ENCODE measurements around the gene ADM5. TPM values are rescaled to one million over a fixed set of nuclear protein-coding genes. Genes with fewer than 3 reads are reported as not detected.

The ADM5 gene
- total and polyA plus RNA-seq, 11 donors = 0.14 to 1.6 (median 0.60) TPM; not detected in 1

DNA sequence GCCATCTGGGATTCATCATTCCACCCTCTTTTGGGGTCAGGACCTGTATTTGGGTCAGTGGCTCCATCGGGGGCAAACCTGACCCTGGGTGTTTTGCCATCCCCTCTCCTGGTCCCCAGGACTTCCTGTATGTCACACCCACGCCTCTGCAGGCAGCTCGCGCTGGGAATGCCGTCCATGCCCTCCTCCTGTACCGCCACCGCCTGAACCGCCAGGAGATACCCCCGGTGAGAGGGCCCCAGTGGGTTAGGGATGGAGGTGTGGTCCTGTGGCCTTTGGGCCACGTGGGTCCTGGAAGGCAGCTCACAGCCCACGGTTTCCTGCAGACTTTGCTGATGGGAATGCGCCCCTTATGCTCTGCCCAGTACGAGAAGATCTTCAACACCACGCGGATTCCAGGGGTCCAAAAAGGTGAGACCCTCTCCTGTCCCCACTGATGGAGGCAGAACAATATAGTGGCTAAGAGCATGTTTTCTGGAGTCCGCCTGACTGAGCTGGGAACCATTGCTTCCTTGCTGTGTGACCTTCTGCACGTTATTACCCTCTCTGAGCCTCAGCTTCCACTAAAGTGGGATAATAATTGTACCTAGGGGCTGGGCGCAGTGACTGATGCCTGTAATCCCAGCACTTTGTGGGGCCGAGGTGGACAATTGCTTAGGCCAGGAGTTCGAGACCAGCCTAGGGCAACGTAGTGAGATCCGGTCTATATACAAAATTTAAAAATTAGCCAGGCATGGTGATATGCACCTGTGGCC, 15.7 kb downstream of the ADM5 start:
- no peak for DNase-seq
- no peak overlapping the region for H3K27ac ChIP-seq
- no peak overlapping the region for H3K4me3 ChIP-seq
- no peak for TF ChIP-seq POLR2A (IDR thresholded peaks at IDR 0.05)
- TF ChIP-seq, protein P1, sequence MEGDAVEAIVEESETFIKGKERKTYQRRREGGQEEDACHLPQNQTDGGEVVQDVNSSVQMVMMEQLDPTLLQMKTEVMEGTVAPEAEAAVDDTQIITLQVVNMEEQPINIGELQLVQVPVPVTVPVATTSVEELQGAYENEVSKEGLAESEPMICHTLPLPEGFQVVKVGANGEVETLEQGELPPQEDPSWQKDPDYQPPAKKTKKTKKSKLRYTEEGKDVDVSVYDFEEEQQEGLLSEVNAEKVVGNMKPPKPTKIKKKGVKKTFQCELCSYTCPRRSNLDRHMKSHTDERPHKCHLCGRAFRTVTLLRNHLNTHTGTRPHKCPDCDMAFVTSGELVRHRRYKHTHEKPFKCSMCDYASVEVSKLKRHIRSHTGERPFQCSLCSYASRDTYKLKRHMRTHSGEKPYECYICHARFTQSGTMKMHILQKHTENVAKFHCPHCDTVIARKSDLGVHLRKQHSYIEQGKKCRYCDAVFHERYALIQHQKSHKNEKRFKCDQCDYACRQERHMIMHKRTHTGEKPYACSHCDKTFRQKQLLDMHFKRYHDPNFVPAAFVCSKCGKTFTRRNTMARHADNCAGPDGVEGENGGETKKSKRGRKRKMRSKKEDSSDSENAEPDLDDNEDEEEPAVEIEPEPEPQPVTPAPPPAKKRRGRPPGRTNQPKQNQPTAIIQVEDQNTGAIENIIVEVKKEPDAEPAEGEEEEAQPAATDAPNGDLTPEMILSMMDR (IDR thresholded peaks at IDR 0.05) = no peak
- H3K27me3 ChIP-seq = peaks cover 0 to 4% (median 0%) of the 10 kb centered on the region in 9 donors
- WGBS, 4 donors = 90 to 93% (median 90%) methylated on average over 20 to 22 of the region's 22 CpGs
- no peak for ATAC-seq
- intact Hi-C loops (cut with DNase I) = no loop called here
- H3K36me3 ChIP-seq = no peaks in the 10 kb centered on the region
- H3K4me1 ChIP-seq = no peaks in the 10 kb centered on the region
- H3K9me3 ChIP-seq = no peaks in the 10 kb centered on the region

DNA sequence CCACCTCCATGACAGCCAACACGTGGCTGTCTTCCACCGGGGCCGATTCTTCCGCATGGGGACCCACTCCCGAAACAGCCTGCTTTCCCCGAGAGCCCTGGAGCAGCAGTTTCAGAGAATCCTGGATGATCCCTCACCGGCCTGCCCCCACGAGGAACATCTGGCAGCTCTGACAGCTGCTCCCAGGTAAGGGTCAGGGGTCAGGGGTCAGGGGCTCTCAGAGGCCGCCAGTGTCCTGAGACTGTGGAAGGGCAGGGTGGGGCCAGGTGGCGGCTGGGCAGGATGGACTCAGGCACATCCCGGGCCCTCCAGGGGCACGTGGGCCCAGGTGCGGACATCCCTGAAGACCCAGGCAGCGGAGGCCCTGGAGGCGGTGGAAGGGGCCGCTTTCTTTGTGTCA, 16.5 kb downstream of the ADM5 start:
- Histone ChIP-seq H3K27me3 (peaks cover 0 to 4% (median 0%) of the 10 kb centered on the region in 9 donors), H3K9me3 (no peaks in the 10 kb centered on the region), H3K27ac (no peak overlapping the region), H3K36me3 (no peaks in the 10 kb centered on the region), H3K4me1 (no peaks in the 10 kb centered on the region), H3K4me3 (no peak overlapping the region)
- 94 to 95% (median 95%) methylated on average over 8 to 16 of the region's 16 CpGs for WGBS, 4 donors
- TF ChIP-seq POLR2A (IDR thresholded peaks at IDR 0.05) = no peak
- TF ChIP-seq, protein P1 (IDR thresholded peaks at IDR 0.05) = no peak
- intact Hi-C loops (cut with DNase I) = no loop called here
- DNase-seq (no peak), ATAC-seq (peak in 1 of 4 donors; percentile 45)

DNA sequence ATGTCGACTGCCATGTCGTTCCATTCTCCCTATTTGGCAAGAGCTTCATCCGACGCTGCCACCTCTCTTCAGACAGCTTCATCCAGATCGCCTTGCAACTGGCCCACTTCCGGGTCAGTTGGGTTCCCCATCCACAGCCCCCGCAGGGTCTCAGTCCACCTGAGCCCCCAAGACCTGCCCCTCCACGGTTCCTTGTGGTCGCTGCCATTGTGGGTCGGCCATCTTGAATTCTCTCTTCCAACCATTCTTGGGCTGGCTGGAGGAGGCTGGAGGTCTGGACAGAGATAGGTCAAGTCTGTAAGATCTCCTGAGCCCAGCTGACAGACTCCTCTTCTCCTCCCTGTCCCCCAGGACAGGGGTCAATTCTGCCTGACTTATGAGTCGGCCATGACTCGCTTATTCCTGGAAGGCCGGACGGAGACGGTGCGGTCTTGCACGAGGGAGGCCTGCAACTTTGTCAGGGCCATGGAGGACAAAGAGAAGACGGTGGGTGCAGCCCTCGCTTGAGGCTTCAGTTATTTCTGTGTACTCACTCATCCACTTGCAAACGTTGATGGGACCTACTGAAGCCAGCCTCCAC, 21.1 kb downstream of the ADM5 start:
- no peaks in the 10 kb centered on the region for H3K36me3 ChIP-seq
- no peak overlapping the region for H3K27ac ChIP-seq
- no peaks in the 10 kb centered on the region for H3K27me3 ChIP-seq
- ATAC-seq = no peak
- H3K4me3 ChIP-seq = no peak overlapping the region
- H3K9me3 ChIP-seq = no peaks in the 10 kb centered on the region
- 91 to 94% (median 92%) methylated on average over 20 of the region's 20 CpGs for WGBS, 4 donors
- DNase-seq = no peak
- H3K4me1 ChIP-seq = no peaks in the 10 kb centered on the region
- intact Hi-C loops (cut with DNase I) = no loop called here
- TF ChIP-seq POLR2A (IDR thresholded peaks at IDR 0.05) = no peak
- TF ChIP-seq, protein P1 (IDR thresholded peaks at IDR 0.05) = no peak

DNA sequence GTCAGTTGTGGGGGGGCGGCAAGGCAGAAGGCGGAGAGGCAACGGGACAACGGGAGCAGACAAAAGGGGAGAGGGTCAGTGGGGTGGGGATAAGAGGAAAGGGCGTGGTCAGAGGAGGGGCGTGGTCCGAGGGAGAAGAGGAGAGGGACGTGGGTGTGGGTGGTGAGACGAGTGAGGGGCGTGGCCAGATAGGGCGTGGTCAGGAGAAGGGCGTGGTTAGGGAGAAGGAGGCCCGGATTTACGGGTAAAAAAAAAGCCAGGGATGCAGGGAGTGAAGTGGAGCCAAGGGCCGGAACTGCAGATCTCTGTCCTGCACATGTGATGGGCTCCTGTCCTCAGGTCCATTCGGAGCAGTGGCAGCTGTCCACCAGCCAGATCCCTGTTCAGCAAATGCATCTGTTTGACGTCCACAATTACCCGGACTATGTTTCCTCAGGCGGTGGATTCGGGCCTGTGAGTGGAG, 23.0 kb downstream of the ADM5 start:
- no peaks in the 10 kb centered on the region for H3K9me3 ChIP-seq
- peaks cover 0 to 6% (median 0%) of the 10 kb centered on the region in 12 donors for H3K4me1 ChIP-seq
- peak in 4 of 5 donors; percentile 53 to 74 (median 66) for DNase-seq
- H3K36me3 ChIP-seq = no peaks in the 10 kb centered on the region
- intact Hi-C loops (cut with DNase I) = no loop called here
- ATAC-seq = peak in 3 of 4 donors; percentile 56 to 63 (median 57)
- H3K27ac ChIP-seq = no peak overlapping the region
- WGBS, 4 donors = 51 to 58% (median 56%) methylated on average over 20 of the region's 20 CpGs
- H3K4me3 ChIP-seq = peak overlapping the region in 2 of 12 donors; percentile 10 to 23
- peak in 1 of 2 donors; percentile 20 for TF ChIP-seq POLR2A (IDR thresholded peaks at IDR 0.05)
- TF ChIP-seq, protein P1 (IDR thresholded peaks at IDR 0.05) = no peak
- no peaks in the 10 kb centered on the region for H3K27me3 ChIP-seq
